GM21515 (cell line): ENCODE data around the gene TNP2.

ENCODE experiments used
- ATAC-seq: cut with Tn5 transposase; IDR thresholded peaks from one replicate; pipeline ENCODE4 v1.9.1; 2021; ENCODE audit not compliant: unreplicated experiment

The TNP2 gene

GRCh38 chr16:11278681-11279628 lies 9.8 kb upstream of the TNP2 start:
- ATAC-seq: no peak

- ATAC-seq: no peak
Observed at GRCh38 chr16:11277607-11278337, 8.6 kb upstream of the TNP2 start.

GRCh38 chr16:11276896-11277593 lies 7.9 kb upstream of the TNP2 start:
- no peak for ATAC-seq

GRCh38 chr16:11276143-11276895 lies 7.2 kb upstream of the TNP2 start, which contains the start of gene PRM2:
PRM2 (minus strand) TSS chr16:11276480; CDS start chr16:11276370, 110 bp downstream.
- ATAC-seq: no peak

GRCh38 chr16:11274964-11275363 lies 5.8 kb upstream of the TNP2 start:
- ATAC-seq: no peak

- ATAC-seq: no peak
Observed at GRCh38 chr16:11273721-11274324, 4.7 kb upstream of the TNP2 start.

- ATAC-seq: no peak
Observed at GRCh38 chr16:11272921-11273720, 4.0 kb upstream of the TNP2 start, which contains the start of gene PRM3. PRM3 (minus strand) TSS chr16:11273629; CDS start chr16:11273595, 34 bp downstream.

- ATAC-seq: no peak
Observed at GRCh38 chr16:11272484-11272883, 3.4 kb upstream of the TNP2 start.

GRCh38 chr16:11271610-11272009 lies 2.5 kb upstream of the TNP2 start:
- no peak for ATAC-seq

- ATAC-seq: no peak
Observed at GRCh38 chr16:11270602-11271162, 1.6 kb upstream of the TNP2 start.

- ATAC-seq: no peak
Observed at GRCh38 chr16:11265124-11265523, 4.0 kb downstream of the TNP2 start.

- no peak for ATAC-seq
Observed at GRCh38 chr16:11264155-11264832, 4.8 kb downstream of the TNP2 start.

- no peak for ATAC-seq
Observed at GRCh38 chr16:11263737-11264136, 5.4 kb downstream of the TNP2 start.

GRCh38 chr16:11262915-11263314 lies 6.2 kb downstream of the TNP2 start:
- no peak for ATAC-seq

GRCh38 chr16:11260596-11260966 lies 8.5 kb downstream of the TNP2 start:
- ATAC-seq: no peak

- ATAC-seq: no peak
Observed at GRCh38 chr16:11259655-11260595, 9.2 kb downstream of the TNP2 start.
